ENCODE measurements around the gene ANAPC2.

DNA sequence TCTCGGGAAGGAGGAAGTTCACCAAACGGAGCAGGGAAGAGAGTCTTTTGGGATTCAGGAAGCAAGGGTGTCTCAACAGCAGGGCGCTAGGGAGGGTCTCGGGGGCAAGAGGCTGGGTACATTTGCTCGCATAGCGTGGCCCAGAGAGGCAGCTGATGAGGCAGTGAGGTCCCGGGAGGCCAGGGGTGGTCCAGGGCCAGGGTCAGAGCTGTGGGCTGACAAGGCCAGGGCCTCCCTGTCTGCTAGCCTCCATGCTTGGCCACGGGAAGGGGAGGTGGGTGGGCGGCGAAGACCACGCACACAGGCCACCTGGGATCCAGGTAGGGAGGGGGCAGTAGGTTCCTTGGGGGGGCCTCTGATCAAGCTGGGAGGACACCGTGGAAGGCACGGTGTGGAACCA is 23.2 kb upstream of the ANAPC2 start:
- TF ChIP-seq, protein P1, sequence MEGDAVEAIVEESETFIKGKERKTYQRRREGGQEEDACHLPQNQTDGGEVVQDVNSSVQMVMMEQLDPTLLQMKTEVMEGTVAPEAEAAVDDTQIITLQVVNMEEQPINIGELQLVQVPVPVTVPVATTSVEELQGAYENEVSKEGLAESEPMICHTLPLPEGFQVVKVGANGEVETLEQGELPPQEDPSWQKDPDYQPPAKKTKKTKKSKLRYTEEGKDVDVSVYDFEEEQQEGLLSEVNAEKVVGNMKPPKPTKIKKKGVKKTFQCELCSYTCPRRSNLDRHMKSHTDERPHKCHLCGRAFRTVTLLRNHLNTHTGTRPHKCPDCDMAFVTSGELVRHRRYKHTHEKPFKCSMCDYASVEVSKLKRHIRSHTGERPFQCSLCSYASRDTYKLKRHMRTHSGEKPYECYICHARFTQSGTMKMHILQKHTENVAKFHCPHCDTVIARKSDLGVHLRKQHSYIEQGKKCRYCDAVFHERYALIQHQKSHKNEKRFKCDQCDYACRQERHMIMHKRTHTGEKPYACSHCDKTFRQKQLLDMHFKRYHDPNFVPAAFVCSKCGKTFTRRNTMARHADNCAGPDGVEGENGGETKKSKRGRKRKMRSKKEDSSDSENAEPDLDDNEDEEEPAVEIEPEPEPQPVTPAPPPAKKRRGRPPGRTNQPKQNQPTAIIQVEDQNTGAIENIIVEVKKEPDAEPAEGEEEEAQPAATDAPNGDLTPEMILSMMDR (IDR thresholded peaks at IDR 0.05; ENCODE audit: low read depth, low read length), result no peak
- TF ChIP-seq POLR2A (IDR thresholded peaks at IDR 0.05; ENCODE audit: extremely low read depth, insufficient read length), result no peak
- no peak for TF ChIP-seq MYC (IDR thresholded peaks at IDR 0.05; ENCODE audit: low read depth, low read length)
